HEK293T (cell line): Measurements from ENCODE around the gene IRAK1.

Experiments
- ARNT ChIP-seq: fragments of 450-650 bp; IDR thresholded peaks from 2 replicates; pipeline ENCODE4 v1.6.1; 2017; ENCODE audit warnings: mild to moderate bottlenecking
- BHLHE40 ChIP-seq: fragments of 450-650 bp; IDR thresholded peaks from 2 replicates; pipeline ENCODE4 v1.6.1; 2016; ENCODE audit warnings: mild to moderate bottlenecking, moderate library complexity, borderline replicate concordance
- CTBP1 ChIP-seq: fragments of 450-650 bp; IDR thresholded peaks from 2 replicates; pipeline ENCODE4 v1.6.1; 2016; ENCODE audit warnings: borderline replicate concordance
- ELF4 ChIP-seq: fragments of 450-650 bp; IDR thresholded peaks from 2 replicates; pipeline ENCODE4 v1.6.1; 2017; ENCODE audit warnings: antibody characterized with exemption
- FOXA1 ChIP-seq: fragments of 450-650 bp; IDR thresholded peaks from 2 replicates; pipeline ENCODE4 v1.6.1; 2016; ENCODE audit warnings: mild to moderate bottlenecking
- FOXK2 ChIP-seq: fragments of 450-650 bp; IDR thresholded peaks from 2 replicates; pipeline ENCODE4 v1.6.1; 2016; ENCODE audit warnings: mild to moderate bottlenecking
- FOXM1 ChIP-seq: fragments of 450-650 bp; IDR thresholded peaks from 2 replicates; pipeline ENCODE4 v1.6.1; 2017; ENCODE audit warnings: mild to moderate bottlenecking, borderline replicate concordance
- HDGF ChIP-seq: fragments of 450-650 bp; IDR thresholded peaks from 2 replicates; pipeline ENCODE4 v1.6.1; 2017; ENCODE audit warnings: antibody characterized with exemption, borderline replicate concordance
- NFRKB ChIP-seq: fragments of 450-650 bp; IDR thresholded peaks from 2 replicates; pipeline ENCODE4 v1.6.1; 2016; ENCODE audit warnings: mild to moderate bottlenecking, moderate library complexity
- PKNOX1 ChIP-seq: fragments of 450-650 bp; IDR thresholded peaks from 2 replicates; pipeline ENCODE4 v1.6.1; 2016
- SP1 ChIP-seq: fragments of 450-650 bp; IDR thresholded peaks from 2 replicates; pipeline ENCODE4 v1.6.1; 2017
- SUZ12 ChIP-seq: fragments of 450-650 bp; IDR thresholded peaks from 2 replicates; pipeline ENCODE4 v1.6.1; 2016; ENCODE audit warnings: mild to moderate bottlenecking
- TARDBP ChIP-seq: fragments of 450-650 bp; IDR thresholded peaks from 2 replicates; pipeline ENCODE4 v1.6.1; 2016
- ZNF384 ChIP-seq: fragments of 450-650 bp; IDR thresholded peaks from 2 replicates; pipeline ENCODE4 v1.6.1; 2016

GRCh38 chrX:154063234-154063633, 43.5 kb upstream of the IRAK1 start:
- no peak for TF ChIP-seq TARDBP
- TF ChIP-seq ZNF384 = no peak
- no peak for TF ChIP-seq ELF4
- no peak for TF ChIP-seq SUZ12
- peak; percentile 80 for TF ChIP-seq PKNOX1
- no peak for TF ChIP-seq BHLHE40
- no peak for TF ChIP-seq SP1
- no peak for TF ChIP-seq FOXA1
- no peak for TF ChIP-seq FOXM1
- TF ChIP-seq FOXK2 = no peak
- TF ChIP-seq NFRKB = no peak
- no peak for TF ChIP-seq CTBP1
- no peak for TF ChIP-seq ARNT
- TF ChIP-seq HDGF = no peak
